GM18909 (cell line): Measurements from ENCODE around the gene GREB1L.
"Not testable (repeated sequence)": the region's sequence is repeated elsewhere in the genome, so short reads cannot be mapped to it uniquely, and the experiment has no call there.

Experiments used
- ATAC-seq: cut with Tn5 transposase; IDR thresholded peaks from one replicate; pipeline ENCODE4 v1.9.1; 2021; ENCODE audit warnings: mild to moderate bottlenecking; ENCODE audit not compliant: unreplicated experiment, poor library complexity

GREB1L gene

DNA sequence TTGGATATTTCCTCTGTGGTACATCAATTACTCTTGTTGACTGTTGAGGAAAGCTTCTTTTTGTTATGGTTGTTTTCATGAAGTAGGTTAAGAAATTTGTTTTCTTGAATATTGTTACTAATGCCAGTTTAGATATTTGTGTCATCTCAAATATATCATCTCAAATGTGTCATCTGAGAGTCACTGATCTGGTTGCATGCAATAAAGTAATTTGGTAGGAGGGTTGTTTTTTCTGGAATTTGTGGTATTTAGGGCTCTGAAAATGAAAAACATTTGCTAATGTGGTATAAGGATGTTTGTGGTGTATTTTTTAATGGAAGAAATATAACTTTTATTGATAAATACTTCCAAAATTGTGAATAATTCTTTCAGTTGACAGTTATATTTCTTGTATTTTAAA is 117.7 kb downstream of the GREB1L start:
- ATAC-seq = no peak

DNA sequence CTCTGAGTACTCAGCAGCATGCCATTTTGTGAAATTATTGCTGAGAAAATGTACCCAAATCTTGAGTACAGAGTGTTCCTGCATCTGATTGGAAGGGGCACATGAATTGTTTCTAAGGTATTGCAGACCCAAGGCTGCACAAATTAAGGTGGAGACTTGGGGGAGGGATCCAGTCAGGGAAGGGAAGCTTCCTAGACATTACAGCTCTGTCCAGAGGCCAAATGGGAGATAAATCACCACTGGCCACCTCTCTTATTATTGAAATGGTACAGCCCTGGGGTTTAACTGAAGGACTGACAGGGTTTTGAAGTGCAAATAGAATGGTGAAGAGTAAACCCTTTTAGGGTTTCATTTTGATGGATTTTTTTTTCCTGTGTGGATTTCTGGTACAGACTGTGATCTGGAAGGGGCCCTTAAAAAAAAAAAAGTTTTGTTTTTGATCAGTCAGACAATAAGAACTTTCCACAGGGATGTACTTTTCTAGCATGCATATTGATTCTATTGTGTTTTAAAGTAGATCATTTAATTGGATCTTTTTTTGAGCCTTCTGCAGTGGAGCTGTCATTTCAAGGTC is 119.4 kb downstream of the GREB1L start:
- ATAC-seq = no peak

DNA sequence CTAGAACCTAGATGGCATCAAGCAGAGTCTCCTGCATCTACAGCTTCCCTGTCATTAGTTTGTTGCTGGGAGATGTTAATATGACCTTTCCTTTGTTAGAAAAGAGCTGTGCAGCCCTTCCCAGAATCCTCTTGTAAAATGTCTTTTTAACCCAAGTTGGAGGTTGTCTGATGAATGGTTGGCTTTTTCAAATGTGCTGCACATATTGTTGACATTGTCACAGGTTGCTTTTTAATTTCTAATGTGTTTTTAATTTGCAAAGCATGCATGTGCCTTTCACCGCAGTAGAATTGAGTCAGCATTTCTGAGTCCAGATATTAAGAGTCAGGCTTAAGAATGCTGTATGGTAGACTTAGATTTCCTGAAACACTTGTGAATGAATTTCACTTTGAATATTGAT is 120.8 kb downstream of the GREB1L start:
- no peak for ATAC-seq

DNA sequence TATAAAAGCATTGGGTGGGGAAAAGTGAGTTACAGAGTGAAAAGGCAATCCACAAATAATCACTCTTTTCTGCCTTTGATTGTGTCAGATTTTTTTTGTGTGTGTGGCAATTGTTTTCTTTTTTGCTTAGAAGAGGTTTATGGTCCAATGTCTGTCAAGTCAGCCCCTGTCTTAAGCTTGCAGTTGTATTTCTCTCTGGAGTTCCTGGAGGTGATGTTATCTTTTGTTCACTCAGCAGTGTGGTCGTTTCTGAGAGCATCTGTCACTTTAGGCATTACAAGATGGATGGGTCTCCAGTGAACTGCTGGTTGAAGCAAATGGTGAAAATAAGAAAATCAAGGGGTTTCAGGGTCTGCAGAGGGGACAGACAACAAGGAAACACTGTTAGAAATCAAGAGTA is 121.3 kb downstream of the GREB1L start:
- ATAC-seq = no peak

DNA sequence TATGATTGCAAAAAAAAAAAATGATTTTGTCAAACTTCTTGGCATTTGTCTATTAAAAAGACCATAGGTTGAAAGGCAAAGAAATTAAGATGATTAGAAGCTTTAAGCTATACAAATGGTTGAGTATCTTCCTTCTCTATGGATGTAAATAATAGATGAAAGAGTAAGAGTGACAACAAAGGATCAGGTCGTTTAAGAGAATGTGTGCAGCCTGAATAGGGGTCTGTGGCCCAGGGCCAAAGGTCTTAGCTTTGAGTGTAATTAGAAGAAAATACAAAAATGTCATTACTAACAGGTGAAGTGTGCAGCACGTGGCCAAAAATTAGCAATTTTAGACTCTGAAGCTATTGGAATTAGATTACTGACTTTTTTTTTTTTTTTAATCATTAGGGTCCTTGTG is 122.4 kb downstream of the GREB1L start:
- no peak for ATAC-seq

DNA sequence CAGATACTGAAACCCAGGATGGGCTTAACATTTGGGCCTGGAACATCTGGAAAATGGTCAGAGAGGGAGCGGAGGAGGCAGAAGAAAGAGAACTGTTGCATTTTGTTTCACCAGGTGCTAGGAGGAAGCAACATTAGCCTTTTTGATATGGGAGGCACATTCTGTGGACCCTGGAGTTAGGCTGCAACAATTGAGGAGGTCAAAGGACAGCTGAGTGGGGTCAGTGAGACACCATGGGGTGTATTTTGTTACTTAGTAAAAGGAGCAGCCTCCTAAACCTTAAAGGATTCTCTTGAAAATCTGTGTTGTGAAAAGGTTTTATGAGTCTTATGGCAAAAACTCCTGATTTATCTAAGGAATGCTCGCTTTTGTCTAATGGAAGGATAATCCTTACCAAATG is 124.9 kb downstream of the GREB1L start:
- no peak for ATAC-seq

DNA sequence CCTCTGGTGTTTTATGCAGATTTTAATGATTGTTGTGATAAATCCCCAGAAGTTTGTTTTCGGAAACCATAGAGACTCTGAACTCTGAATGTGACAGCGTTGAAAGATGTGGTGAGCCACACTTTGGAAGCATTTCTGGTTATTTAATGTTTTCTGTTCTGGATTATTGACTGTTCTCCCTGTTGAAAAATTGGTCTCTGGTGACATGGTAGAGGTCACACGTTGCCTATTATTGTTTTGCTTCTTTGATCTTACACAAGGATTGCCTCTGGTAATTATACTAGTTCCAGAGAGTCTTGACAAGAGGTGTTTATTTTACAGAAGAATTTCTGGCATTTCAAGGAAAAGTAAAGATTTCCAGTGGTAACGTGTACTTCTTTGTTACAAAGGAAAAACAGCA is 127.1 kb downstream of the GREB1L start:
- no peak for ATAC-seq

DNA sequence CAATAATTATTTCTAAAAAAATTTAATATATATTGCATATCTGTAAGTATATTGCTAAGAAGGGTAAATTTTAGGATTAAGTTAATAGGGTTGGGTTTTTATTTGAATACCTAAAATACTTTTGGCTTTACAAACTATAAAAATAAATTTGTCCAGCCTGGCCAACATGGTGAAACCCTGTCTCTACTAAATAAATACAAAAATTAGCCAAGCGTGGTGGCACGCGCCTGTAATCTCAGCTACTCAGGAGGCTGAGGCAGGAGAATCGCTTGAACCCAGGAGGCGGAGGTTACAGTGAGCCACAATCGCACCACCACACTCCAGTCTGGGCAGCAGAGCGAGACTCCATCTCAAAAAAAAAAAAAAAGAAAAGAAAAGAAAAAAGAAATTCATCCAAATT is 127.6 kb downstream of the GREB1L start:
- not testable (repeated sequence) for ATAC-seq

DNA sequence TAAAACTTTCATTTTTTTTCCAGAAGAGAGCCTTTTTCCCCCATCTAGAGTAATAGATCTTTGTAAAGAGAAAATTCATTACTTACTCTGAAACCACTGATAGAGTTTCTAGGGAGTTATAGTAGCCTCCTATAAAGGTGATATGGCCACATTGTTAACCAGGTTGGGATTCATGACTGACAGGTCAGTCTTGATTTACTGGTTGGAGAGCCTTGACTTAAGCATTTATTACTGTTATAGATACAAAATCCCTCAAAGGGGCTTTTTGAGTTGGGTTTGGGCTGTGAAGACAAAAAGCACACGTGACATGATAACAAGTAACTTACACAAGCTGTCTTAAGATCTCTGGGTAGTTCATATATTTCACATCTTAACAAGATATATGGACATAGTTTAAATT is 141.0 kb downstream of the GREB1L start:
- no peak for ATAC-seq

DNA sequence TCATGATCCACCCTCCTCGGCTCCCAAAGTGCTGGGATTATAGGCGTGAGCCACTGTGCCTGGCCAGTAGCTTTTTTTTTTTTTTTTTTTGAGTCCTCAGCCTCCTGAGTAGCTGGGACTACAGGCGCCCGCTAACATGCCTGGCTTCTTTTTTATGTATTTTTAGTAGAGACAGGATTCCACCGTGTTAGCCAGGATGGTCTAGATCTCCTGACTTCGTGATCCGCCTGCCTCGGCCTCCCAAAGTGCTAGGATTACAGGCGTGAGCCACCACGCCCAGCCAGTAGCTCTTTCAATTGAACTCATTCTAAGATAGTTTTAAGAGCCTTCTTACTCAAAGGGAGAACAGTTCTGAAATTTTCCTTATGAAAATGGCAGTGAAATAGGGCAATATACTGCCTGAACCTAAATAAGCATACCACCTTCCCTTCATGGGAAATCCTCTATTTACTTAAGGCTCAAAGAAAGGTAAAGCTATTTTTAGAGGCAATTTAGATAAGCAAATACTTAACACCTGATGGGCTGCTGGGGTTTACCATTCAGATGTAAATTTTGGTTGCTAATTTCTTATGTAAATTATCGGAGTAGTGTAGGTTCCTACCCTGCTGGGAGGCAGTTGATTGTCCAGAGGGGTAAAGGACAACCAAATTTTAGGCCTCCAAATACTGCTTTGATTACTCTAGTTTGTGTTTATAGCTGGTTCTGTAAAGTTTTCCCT is 144.7 kb downstream of the GREB1L start:
- no peak for ATAC-seq

DNA sequence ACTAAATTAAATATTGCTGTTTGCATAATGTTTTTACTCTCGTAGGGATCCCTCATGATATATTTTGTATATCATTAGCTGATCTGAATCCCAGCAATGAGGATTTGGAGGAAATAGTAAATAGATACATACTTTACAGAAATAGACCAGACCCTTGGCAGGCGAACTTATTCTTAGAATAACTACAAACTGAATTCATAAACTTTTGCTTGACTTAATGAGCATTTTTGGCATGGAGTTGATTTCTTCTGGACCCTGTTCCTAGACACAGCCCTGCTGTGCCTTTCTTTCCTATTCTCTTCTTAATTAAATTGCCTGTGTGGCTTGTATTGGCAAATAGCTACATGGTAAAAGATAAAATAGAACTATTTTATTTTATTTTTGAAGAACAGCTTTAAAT is 145.9 kb downstream of the GREB1L start:
- ATAC-seq = no peak

DNA sequence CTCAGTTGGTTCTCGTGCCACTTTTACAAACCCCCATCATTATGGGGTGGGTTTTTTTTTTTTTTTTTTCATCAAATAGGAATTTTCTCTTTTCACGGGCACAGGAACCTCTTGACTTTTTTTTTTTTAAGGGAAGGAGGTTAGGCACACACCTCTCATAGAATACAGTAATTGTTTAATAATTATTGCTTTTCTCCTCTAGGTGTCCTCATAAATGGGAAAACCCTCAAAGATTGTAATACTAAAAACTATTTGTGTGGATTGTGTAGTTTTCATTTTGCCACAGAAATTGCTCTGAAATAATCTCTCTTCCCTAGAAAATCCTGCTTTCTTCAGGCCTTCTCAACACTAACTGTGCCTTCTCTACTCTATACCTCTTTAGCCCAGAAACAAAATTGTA is 147.3 kb downstream of the GREB1L start:
- no peak for ATAC-seq

DNA sequence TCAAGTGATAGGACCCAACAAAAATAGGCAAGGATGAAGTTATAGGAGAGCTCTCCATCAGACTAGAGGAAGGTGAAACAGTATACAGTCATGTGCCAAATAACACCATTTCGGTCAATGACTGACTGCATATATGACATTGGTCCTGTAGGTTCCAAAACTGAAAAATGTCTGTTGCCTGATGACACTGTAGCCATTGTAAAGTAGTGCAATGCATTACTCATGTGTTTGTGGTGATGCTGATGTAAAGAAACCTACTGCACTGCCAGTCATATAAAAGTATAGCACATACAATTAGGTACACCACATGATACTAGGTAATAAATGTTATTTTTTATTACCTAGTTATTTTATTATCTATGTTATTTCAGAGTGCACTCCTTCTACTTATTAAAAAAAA is 147.9 kb downstream of the GREB1L start:
- ATAC-seq = no peak

DNA sequence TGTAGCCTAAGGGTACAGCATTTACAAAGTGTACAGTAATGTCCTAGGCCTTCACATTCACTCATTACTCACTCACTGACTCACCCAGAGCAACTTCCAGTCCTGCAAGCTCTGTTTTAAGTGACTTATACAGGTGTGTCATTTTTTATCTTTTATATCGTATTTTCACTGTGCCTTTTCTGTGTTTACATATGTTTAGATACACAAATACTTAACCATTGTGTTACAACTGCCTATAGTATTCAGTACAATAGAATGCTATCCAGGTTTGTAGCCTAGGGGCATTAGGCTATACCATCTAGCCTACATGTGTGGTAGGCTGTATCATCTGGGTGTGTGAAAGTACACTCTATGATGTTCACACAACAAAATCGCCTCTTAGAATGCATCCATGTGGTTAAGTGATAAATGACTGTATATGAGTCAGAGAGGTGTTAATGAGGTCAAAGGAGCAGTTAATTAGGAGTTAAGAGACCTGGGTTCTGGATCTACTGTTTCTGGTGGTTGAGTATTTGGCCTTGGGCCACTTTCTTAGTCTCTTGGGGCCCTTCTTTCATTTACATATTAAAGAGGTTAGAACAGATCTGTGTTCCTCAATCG is 149.1 kb downstream of the GREB1L start:
- ATAC-seq = no peak

DNA sequence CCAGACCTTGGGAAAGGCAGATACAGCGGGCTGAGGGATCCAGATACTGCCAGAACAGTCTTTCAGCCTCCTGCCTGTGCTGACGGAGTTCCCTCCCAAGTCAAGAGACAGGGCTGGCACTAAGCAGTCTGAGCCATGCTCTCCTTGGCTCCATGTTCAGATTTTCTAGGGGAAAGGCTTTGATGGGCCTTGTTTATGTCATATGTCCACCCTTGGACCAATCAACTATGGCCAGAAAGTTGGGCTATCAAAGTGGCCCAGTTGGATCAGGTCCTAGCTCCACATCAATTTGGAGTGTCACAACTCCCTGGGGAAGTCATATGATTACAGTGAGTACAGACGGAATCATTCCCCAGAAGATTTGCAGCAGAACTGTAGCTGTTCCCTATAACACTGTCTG is 152.0 kb downstream of the GREB1L start:
- ATAC-seq = no peak

DNA sequence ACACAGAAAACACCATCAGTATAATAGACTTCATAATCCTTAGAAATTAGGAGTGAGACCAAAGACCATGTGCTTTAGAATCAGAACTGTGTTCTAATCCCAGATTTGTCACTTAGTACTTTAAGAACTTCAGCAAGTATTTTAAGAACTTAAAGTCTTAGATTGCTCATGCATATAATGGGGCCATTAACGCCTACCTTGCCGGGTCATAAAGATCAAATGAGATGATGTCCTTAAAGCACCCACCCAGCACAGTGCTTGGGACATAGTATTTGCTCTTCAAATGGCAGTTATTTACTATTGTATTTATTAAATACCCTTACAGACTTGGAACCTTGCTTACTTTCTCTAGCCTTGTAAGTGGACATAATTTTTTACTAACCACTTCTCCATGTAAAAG is 156.1 kb downstream of the GREB1L start:
- no peak for ATAC-seq

DNA sequence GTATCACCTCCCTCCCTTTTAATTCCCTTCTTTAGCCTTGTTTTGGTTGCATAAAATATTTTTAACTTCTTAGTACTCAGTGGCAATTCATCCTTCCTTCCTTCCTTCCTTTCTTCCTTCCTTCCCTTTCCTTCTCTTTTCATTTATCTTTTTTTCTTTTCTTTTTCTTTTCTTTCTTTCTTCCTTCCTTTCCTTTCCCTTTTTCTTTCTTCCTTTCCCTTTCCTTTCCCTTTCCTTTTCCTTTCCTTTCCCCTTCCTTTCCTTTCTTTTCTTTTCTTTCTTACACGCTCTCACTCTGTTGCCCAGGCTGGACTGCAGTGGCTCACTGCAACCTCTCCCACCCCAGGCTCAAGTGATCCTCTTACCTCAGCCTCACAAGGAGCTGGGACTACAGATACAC is 160.2 kb downstream of the GREB1L start:
- ATAC-seq = no peak

DNA sequence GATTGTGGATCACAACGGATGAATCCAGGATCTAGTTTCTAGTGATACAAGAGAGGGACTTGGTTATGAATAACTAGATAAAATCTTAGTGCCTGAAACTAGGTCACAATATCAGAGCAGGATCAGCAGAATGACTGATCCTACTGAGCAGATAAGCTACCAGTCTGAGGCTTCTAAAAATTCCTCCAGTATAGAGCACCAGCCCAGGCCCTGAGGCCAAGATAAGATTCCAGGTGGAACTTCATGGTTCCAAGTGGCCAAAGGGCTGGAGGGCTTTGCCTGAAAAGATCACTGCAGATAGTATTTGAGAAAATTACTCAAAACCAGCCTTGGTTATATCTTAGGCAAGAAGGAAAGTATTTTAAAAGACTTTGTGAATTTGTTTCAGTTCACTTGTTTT is 162.4 kb downstream of the GREB1L start:
- ATAC-seq = no peak

DNA sequence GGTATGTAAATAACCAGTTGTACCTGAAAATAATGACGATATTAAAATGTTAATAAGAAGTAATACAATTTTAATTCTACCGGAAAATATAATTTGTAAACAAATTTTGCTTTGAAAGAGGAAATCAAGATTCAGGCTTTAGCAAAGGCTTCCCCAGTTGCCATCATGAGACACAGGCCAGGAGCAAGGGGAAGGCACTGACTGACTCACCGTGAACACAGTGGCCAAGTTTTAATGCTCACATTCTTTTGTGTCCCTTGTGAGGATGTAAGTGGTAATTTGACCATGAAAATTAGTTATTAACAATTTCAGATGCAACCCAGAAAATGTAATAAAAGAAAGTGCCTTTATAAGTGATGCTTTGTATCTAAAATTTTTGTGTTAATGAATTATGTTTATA is 164.1 kb downstream of the GREB1L start:
- no peak for ATAC-seq

DNA sequence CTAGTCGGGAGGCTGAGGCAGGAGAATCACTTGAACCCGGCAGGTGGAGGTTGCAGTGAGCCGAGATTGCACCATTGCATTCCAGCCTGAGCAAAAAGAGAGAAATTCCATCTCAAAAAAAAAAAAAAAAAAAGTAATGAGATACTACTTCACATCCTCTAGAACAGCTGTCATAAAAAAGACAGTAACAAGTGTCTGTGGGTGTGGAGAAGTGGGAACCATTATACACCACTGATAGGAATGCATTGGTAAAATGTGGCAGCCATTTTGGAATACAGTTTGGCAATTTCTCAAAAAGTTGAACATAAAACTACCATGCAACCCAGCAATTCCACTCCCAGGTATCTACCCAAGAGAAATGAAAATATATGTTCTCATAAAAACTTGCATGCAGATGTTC is 166.6 kb downstream of the GREB1L start:
- no peak for ATAC-seq

DNA sequence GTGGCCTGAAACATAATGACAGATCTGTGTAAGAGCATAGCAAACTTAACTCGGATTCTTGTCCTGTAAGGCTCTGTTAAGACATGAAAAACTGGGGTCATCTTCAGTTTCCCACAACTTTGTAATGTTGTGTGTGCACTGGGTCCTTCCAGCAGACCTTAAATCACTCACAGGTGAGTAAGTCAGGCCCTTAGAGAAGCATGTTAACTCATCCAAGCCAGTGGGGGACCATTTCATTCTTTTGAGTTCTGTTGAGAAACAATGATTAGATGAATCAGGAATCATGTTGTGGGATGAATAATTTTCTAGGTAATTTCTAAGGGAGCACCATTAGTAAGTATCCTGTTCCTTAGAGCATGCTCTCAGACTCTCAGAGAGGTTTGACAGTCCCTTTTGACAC is 191.4 kb downstream of the GREB1L start:
- no peak for ATAC-seq

DNA sequence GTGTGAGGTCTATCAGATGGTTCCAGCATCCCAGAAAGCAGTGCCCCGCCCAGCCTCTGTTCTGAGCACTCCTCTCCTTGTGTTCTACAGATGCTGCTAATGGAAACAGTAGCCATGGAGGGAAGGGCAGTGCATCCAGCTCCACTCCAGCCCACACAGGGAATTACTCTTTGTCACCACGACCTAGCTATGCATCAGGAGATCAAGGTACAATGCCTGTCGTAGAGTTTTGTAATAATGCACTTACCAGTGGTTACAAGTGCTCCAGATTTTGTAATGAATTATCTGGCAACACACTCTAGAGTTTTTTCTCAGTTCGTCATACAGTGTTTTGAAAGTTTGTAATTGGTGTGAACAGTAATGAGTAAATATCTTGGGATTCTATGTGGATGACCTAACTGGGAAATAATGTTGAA is 197.4 kb downstream of the GREB1L start:
- ATAC-seq = no peak
